ENCODE measurements around the gene LAPTM4A.

LAPTM4A gene

GRCh38 chr2:20035955-20036666 is 15.3 kb downstream of the LAPTM4A start:
- CTCF ChIA-PET: interaction anchor here (1.0 to 5.7 kb wide), 5 partner anchors 8 to 255 kb away, joined by 3 to 55 read pairs (median 6); no protein-coding TSS in a partner anchor
- no peak for DNase-seq (ENCODE audit: extremely low spot score)
- POLR2A ChIA-PET: no interaction called here
- no peak for TF ChIP-seq CTCF (IDR thresholded peaks at IDR 0.05; ENCODE audit: control extremely low read depth, extremely low read depth, low read depth, missing control alignments)

DNA sequence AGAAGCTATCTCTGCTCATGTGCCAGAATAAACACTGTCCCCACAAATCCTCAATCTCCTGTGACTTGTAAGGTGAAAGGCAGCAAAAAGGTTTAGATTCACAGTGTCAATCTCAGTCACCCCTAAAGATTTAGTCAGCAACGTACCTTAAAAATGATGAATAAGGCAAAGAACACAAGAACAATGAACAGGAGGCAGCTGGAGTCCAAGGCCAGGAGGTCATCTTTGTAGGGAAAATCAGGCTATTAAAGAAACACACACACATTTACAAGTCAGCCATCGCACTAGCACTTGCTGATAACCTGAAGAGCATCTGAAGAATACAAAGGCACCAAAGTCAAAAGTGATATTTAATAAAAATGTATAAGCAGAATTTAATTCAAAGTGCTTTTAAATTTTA is 16.6 kb downstream of the LAPTM4A start:
- CTCF ChIA-PET: interaction anchor here (0.7 to 5.7 kb wide), 6 partner anchors 7 to 32 kb away, joined by 3 to 55 read pairs (median 4); no protein-coding TSS in a partner anchor
- TF ChIP-seq CTCF (IDR thresholded peaks at IDR 0.05; ENCODE audit: control extremely low read depth, extremely low read depth, low read depth, missing control alignments): no peak
- POLR2A ChIA-PET: no interaction called here
- no peak for DNase-seq (ENCODE audit: extremely low spot score)

DNA sequence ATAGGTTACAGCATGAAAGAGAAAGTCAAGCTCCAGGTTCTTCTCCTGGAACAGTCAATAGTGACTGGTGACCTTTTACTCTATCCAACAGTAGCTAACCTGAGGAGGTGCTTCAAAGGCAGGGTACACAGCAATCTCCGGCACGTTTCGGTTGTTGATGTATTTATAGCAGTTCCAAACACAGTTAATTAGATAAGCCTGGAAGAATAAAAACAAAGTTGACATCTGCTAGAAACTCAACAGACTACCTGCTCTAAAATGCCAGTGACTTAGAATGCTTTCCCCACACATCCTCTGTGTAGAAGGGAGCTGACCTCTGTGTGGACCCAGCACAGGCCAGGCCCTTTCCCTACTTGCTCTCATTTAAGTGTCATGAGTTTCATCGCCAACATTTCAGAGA is 17.2 kb downstream of the LAPTM4A start:
- ChIA-PET POLR2A (no interaction called here), CTCF (interaction anchor here (0.7 to 5.7 kb wide), 8 partner anchors 11 to 78 kb away, joined by 3 to 55 read pairs (median 4); no protein-coding TSS in a partner anchor)
- TF ChIP-seq CTCF (IDR thresholded peaks at IDR 0.05; ENCODE audit: control extremely low read depth, extremely low read depth, low read depth, missing control alignments): no peak
- no peak for DNase-seq (ENCODE audit: extremely low spot score)

GRCh38 chr2:20033322-20033721 is 18.1 kb downstream of the LAPTM4A start:
- no peak for TF ChIP-seq CTCF (IDR thresholded peaks at IDR 0.05; ENCODE audit: control extremely low read depth, extremely low read depth, low read depth, missing control alignments)
- POLR2A ChIA-PET: no interaction called here
- no peak for DNase-seq (ENCODE audit: extremely low spot score)
- CTCF ChIA-PET: interaction anchor here (1.2 to 5.7 kb wide), 5 partner anchors 18 to 77 kb away, joined by 3 to 55 read pairs (median 4); no protein-coding TSS in a partner anchor

DNA sequence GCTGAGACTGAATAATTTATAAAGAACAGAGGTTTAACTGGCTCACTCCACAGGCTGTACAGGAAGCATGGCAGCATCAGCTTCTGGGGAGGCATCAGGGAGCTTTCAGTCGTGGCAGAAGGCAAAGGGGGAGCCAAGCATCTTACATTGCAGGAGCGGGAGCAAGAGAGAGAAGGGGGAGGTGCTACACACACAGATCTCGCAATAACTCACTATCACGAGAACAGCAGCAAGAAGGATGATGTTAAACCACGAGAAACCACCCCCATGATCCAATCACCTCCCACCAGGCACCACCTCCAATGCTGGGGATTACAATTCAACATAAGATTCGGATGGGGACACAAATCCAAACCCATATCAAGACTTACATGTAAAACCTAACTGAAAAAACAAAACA is 21.2 kb downstream of the LAPTM4A start:
- POLR2A ChIA-PET: no interaction called here
- no peak for TF ChIP-seq CTCF (IDR thresholded peaks at IDR 0.05; ENCODE audit: control extremely low read depth, extremely low read depth, low read depth, missing control alignments)
- no peak for DNase-seq (ENCODE audit: extremely low spot score)
- CTCF ChIA-PET: interaction anchor here (3.4 kb wide), 1 partner anchor 15 kb away, joined by 21 read pairs; no protein-coding TSS in a partner anchor

- ChIA-PET POLR2A (no interaction called here), CTCF (interaction anchor here (0.9 to 1.9 kb wide), 5 partner anchors 8 to 16 kb away, joined by 3 to 10 read pairs (median 4); no protein-coding TSS in a partner anchor)
- DNase-seq (ENCODE audit: extremely low spot score): no peak
- no peak for TF ChIP-seq CTCF (IDR thresholded peaks at IDR 0.05; ENCODE audit: control extremely low read depth, extremely low read depth, low read depth, missing control alignments)
Measured at GRCh38 chr2:20027705-20028434, 23.6 kb downstream of the LAPTM4A start.
